Measurements from ENCODE around the gene PPIP5K2.

DNA sequence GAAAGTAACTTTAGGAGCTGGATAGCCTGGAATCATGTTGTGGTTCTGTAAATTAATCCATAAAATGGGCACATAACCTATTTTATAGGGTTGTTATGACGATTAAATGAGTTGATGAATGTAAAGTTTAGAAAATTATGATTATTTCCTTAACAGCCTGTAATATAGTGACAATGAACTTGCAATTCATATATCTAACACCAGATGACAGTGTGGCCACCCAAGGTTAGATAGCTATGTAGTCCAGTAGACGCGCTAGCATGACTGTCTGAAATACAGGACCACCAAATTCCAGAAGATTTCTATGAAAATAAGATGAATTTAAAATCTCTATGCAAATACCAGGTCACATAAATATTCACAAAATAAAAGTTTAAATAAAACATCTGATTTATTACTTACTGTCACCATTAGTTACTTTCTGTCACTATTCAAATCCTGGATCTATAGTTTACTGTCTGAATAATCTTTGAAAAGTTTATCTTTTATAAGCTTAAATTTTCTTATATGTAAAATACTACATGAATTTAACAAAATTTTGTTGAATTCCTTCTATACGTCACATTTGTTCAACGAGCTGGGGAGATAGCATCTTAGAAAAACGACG lies 112.4 kb downstream of the PPIP5K2 start:
- TF ChIP-seq, protein P1, sequence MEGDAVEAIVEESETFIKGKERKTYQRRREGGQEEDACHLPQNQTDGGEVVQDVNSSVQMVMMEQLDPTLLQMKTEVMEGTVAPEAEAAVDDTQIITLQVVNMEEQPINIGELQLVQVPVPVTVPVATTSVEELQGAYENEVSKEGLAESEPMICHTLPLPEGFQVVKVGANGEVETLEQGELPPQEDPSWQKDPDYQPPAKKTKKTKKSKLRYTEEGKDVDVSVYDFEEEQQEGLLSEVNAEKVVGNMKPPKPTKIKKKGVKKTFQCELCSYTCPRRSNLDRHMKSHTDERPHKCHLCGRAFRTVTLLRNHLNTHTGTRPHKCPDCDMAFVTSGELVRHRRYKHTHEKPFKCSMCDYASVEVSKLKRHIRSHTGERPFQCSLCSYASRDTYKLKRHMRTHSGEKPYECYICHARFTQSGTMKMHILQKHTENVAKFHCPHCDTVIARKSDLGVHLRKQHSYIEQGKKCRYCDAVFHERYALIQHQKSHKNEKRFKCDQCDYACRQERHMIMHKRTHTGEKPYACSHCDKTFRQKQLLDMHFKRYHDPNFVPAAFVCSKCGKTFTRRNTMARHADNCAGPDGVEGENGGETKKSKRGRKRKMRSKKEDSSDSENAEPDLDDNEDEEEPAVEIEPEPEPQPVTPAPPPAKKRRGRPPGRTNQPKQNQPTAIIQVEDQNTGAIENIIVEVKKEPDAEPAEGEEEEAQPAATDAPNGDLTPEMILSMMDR (conservative IDR thresholded peaks at IDR 0.05) = peak; percentile 99
- no peak for TF ChIP-seq ZFX (IDR thresholded peaks at IDR 0.05)

Measured in C4-2B (cell line).